ENCODE data around the gene PDE6C. TPM values are rescaled to one million over a fixed set of nuclear protein-coding genes. Genes with fewer than 3 reads are reported as not detected.

The PDE6C gene
- total RNA-seq, 2 experiments from 2014 or later, result 0.03 to 0.13 TPM

GRCh38 chr10:93666030-93666429, 53.7 kb downstream of the PDE6C start:
- DNase-seq (ENCODE audit: low spot score), result no peak
- TF ChIP-seq CTCF (conservative IDR thresholded peaks at IDR 0.05; ENCODE audit: low read length) (no peak), EZH2phosphoT487 (IDR thresholded peaks at IDR 0.05; ENCODE audit: borderline replicate concordance, low read depth, low read length) (no peak)
- H3K36me3 ChIP-seq (ENCODE audit: insufficient read depth, low read length), result peaks cover 51% of the 10 kb centered on the region
- no peaks in the 10 kb centered on the region for H4K20me1 ChIP-seq (ENCODE audit: insufficient read depth, low read length)
- no peaks in the 10 kb centered on the region for H3K9me3 ChIP-seq (ENCODE audit: low read length)
- H3K9me2 ChIP-seq (ENCODE audit: insufficient read depth, low read length), result no peaks in the 10 kb centered on the region
- H3K4me2 ChIP-seq (ENCODE audit: low read length), result no peak overlapping the region
- POLR2A ChIA-PET, result no interaction called here
- no TSS peak for BruUV-seq (replicated peaks)
- no peak overlapping the region for H3K27ac ChIP-seq (ENCODE audit: low read depth, low read length, poor library complexity, severe bottlenecking)
- no peak overlapping the region for H2AFZ ChIP-seq (ENCODE audit: low read length)
- intact Hi-C loops (cut with micrococcal nuclease; ENCODE audit: unreplicated experiment), result no loop called here
- H3K79me2 ChIP-seq (ENCODE audit: insufficient read depth, low read depth, low read length), result no peaks in the 10 kb centered on the region
- CTCF ChIA-PET (ENCODE audit: unreplicated experiment), result no interaction called here
- H3K4me3 ChIP-seq (ENCODE audit: low read depth, low read length, poor library complexity, severe bottlenecking), result no peak overlapping the region
- H3K4me1 ChIP-seq (ENCODE audit: insufficient read depth, low read length, poor library complexity, severe bottlenecking), result no peaks in the 10 kb centered on the region

- no peaks in the 10 kb centered on the region for H3K9me3 ChIP-seq (ENCODE audit: low read length)
- no TSS peak for BruUV-seq (replicated peaks)
- no peak overlapping the region for H3K4me3 ChIP-seq (ENCODE audit: low read depth, low read length, poor library complexity, severe bottlenecking)
- no peak overlapping the region for H3K4me2 ChIP-seq (ENCODE audit: low read length)
- peaks cover 66% of the 10 kb centered on the region for H3K36me3 ChIP-seq (ENCODE audit: insufficient read depth, low read length)
- H4K20me1 ChIP-seq (ENCODE audit: insufficient read depth, low read length), result no peaks in the 10 kb centered on the region
- H3K79me2 ChIP-seq (ENCODE audit: insufficient read depth, low read depth, low read length), result no peaks in the 10 kb centered on the region
- no peak overlapping the region for H2AFZ ChIP-seq (ENCODE audit: low read length)
- DNase-seq (ENCODE audit: low spot score), result no peak
- intact Hi-C loops (cut with micrococcal nuclease; ENCODE audit: unreplicated experiment), result no loop called here
- CTCF ChIA-PET (ENCODE audit: unreplicated experiment), result no interaction called here
- POLR2A ChIA-PET, result no interaction called here
- no peaks in the 10 kb centered on the region for H3K4me1 ChIP-seq (ENCODE audit: insufficient read depth, low read length, poor library complexity, severe bottlenecking)
- no peak overlapping the region for H3K27ac ChIP-seq (ENCODE audit: low read depth, low read length, poor library complexity, severe bottlenecking)
- no peaks in the 10 kb centered on the region for H3K9me2 ChIP-seq (ENCODE audit: insufficient read depth, low read length)
- no peak for TF ChIP-seq EZH2phosphoT487 (IDR thresholded peaks at IDR 0.05; ENCODE audit: borderline replicate concordance, low read depth, low read length)
- no peak for TF ChIP-seq CTCF (conservative IDR thresholded peaks at IDR 0.05; ENCODE audit: low read length)
Observed at GRCh38 chr10:93667795-93668194, 55.5 kb downstream of the PDE6C start.

GRCh38 chr10:93670372-93670771, 58.0 kb downstream of the PDE6C start:
- no peak for DNase-seq (ENCODE audit: low spot score)
- Histone ChIP-seq H3K4me3 (ENCODE audit: low read depth, low read length, poor library complexity, severe bottlenecking) (no peak overlapping the region), H4K20me1 (ENCODE audit: insufficient read depth, low read length) (no peaks in the 10 kb centered on the region), H3K36me3 (ENCODE audit: insufficient read depth, low read length) (peaks cover 88% of the 10 kb centered on the region), H3K4me1 (ENCODE audit: insufficient read depth, low read length, poor library complexity, severe bottlenecking) (no peaks in the 10 kb centered on the region), H3K9me2 (ENCODE audit: insufficient read depth, low read length) (no peaks in the 10 kb centered on the region), H3K9me3 (ENCODE audit: low read length) (no peaks in the 10 kb centered on the region), H2AFZ (ENCODE audit: low read length) (no peak overlapping the region), H3K27ac (ENCODE audit: low read depth, low read length, poor library complexity, severe bottlenecking) (no peak overlapping the region), H3K4me2 (ENCODE audit: low read length) (no peak overlapping the region), H3K79me2 (ENCODE audit: insufficient read depth, low read depth, low read length) (no peaks in the 10 kb centered on the region)
- POLR2A ChIA-PET, result interaction anchor here (0.6 to 1.3 kb wide), 2 partner anchors 9 to 316 kb away, joined by 3 to 4 read pairs; no protein-coding TSS in a partner anchor
- no TSS peak for BruUV-seq (replicated peaks)
- CTCF ChIA-PET (ENCODE audit: unreplicated experiment), result interaction anchor here (0.6 kb wide), 1 partner anchor 116 kb away, joined by 4 read pairs; no protein-coding TSS in a partner anchor
- intact Hi-C loops (cut with micrococcal nuclease; ENCODE audit: unreplicated experiment), result no loop called here
- TF ChIP-seq CTCF (conservative IDR thresholded peaks at IDR 0.05; ENCODE audit: low read length) (no peak), EZH2phosphoT487 (IDR thresholded peaks at IDR 0.05; ENCODE audit: borderline replicate concordance, low read depth, low read length) (no peak)
